ENCODE measurements around the gene TTC3.
"Not testable (repeated sequence)": the region's sequence is repeated elsewhere in the genome, so short reads cannot be mapped to it uniquely, and the experiment has no call there.

The TTC3 gene

GRCh38 chr21:37049741-37050140 lies 23.3 kb upstream of the TTC3 start:
- not testable (repeated sequence) for H3K27ac Mint-ChIP-seq; H3K9me3 Mint-ChIP-seq; ATAC-seq; H3K36me3 Mint-ChIP-seq; DNase-seq (ENCODE audit: low spot score in 2 of 2); H3K4me1 Mint-ChIP-seq; H3K4me3 Mint-ChIP-seq

DNA sequence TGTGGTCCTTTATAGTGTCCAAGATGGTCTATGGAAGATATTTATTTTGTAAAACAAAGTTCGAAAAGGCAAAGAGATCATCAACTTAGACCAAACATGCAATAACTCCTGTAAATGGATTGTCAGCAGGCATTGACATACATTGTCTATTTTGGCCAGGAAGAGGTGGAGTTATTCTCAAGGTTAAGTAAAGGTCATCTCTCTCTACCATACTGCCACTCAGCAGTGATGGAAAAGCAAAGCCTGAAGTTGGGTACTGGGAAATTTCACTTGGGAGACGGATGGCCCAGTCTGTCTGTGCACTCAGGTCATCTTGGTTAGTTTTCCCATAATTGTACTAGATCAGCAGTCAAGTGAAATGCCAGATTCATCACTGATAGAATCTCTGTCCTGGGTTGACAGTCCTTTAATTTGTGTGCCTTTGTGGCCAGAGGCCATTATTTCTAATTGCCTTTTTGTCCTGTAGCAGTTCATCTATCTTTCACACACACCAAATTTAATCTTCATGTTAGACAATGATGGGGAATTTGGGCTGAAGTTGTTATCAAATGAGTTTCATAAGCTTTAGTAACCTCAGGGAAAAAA lies 17.7 kb upstream of the TTC3 start:
- no peak for ATAC-seq
- H3K4me3 Mint-ChIP-seq, result no peak overlapping the region
- H3K36me3 Mint-ChIP-seq, result no peaks in the 10 kb centered on the region
- H3K9me3 Mint-ChIP-seq, result no peaks in the 10 kb centered on the region
- H3K27ac Mint-ChIP-seq, result no peak overlapping the region
- no peak for DNase-seq (ENCODE audit: low spot score in 2 of 2)
- peaks cover 5% of the 10 kb centered on the region for H3K4me1 Mint-ChIP-seq

GRCh38 chr21:37057614-37058013 lies 15.4 kb upstream of the TTC3 start:
- H3K36me3 Mint-ChIP-seq, result no peaks in the 10 kb centered on the region
- no peak overlapping the region for H3K27ac Mint-ChIP-seq
- no peak overlapping the region for H3K4me3 Mint-ChIP-seq
- H3K4me1 Mint-ChIP-seq, result peaks cover 6% of the 10 kb centered on the region
- DNase-seq (ENCODE audit: low spot score in 2 of 2) (no peak), ATAC-seq (no peak)
- no peaks in the 10 kb centered on the region for H3K9me3 Mint-ChIP-seq

DNA sequence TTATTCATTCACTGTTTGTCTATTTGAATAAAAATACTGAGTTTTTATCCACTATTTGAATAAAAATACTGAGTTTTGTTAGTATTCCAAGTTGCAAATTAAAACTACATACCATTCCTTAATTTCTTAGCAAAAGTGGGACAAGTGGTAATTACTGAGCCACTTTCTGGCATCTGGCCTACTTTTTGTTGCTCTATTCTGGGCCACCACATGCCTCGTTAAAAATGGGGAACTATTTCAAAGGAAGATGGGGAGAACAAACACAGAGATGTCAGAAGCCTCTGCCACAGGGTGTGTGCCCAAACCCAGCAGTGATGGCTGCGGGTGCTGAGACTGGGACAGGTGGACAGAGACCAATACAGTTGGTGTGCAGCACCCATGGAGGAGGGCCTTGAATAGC lies 14.8 kb upstream of the TTC3 start:
- no peak for DNase-seq (ENCODE audit: low spot score in 2 of 2)

DNA sequence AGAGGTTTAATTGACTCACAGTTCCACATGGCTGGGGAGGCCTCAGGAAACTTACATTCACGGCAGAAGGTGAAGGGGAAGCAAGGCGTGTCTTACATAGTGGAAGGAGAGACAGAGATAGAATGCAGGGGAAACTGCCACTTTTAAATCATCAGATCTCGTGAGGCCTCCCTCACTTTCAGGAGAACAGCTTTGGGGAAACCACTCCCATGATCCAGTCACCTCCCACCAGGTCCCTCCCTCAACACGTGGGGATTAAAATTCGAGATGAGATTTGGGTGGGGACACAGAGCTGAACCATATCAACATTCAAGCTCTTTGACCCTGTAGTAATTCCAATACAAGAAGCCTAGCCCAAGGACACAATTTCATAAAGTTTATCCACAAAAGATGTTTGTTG lies 13.9 kb upstream of the TTC3 start:
- ATAC-seq (no peak), DNase-seq (ENCODE audit: low spot score in 2 of 2) (no peak)
- Mint-ChIP-seq H3K9me3 (no peaks in the 10 kb centered on the region), H3K36me3 (no peaks in the 10 kb centered on the region), H3K4me1 (peaks cover 6% of the 10 kb centered on the region), H3K27ac (no peak overlapping the region), H3K4me3 (no peak overlapping the region)

More for the DNA sequence above, 14.8 kb upstream of the TTC3 start:
- Mint-ChIP-seq H3K4me3 (no peak overlapping the region), H3K36me3 (no peaks in the 10 kb centered on the region), H3K27ac (no peak overlapping the region), H3K4me1 (peaks cover 6% of the 10 kb centered on the region), H3K9me3 (no peaks in the 10 kb centered on the region)
- no peak for ATAC-seq

DNA sequence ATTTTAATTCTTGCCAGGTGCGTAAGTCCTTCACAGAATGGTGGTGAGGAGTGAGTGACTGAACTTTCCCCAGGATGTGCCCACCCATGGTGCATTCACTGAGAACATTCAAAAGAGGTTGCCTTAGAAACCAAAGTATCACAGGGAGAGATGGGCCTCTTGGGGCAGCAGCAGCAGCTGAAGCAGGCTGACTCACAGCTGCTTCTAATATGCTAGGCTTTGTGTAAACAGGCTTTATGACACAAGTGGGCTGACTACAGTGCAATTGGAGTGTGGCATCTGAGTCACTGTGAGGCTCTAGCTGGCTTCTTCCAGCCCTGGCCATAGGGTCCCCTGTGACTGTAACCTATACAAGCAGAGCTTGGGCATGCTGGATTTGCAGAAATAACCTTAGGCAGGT lies 12.8 kb upstream of the TTC3 start:
- H3K9me3 Mint-ChIP-seq, result no peaks in the 10 kb centered on the region
- peaks cover 4% of the 10 kb centered on the region for H3K36me3 Mint-ChIP-seq
- H3K4me3 Mint-ChIP-seq, result no peak overlapping the region
- no peak overlapping the region for H3K27ac Mint-ChIP-seq
- ATAC-seq, result peak; percentile 100
- DNase-seq (ENCODE audit: low spot score in 2 of 2), result no peak
- H3K4me1 Mint-ChIP-seq, result peaks cover 6% of the 10 kb centered on the region

- H3K27ac Mint-ChIP-seq, result no peak overlapping the region
Measured at GRCh38 chr21:37061926-37062592, 11.0 kb upstream of the TTC3 start.

DNA sequence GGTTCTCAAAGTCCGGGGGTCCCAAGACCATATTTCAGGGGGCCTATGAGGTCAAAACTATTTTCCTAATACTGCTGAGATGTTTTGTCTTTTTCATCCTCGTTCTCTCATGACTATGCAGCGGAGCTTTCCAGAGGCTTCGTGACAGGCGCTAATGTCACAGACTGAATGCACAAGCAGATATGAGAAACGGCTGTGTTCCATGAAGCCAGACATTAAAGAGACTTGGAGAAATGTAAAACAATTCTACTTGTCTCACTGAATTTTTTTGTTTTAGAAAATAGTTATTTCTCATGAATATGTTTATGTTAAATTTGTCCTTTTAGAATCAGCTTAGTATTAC lies 10.5 kb upstream of the TTC3 start:
- no peaks in the 10 kb centered on the region for H3K9me3 Mint-ChIP-seq
- peaks cover 25% of the 10 kb centered on the region for H3K36me3 Mint-ChIP-seq
- no peak overlapping the region for H3K4me3 Mint-ChIP-seq
- no peak overlapping the region for H3K27ac Mint-ChIP-seq
- DNase-seq (ENCODE audit: low spot score in 2 of 2) (no peak), ATAC-seq (no peak)
- H3K4me1 Mint-ChIP-seq, result peaks cover 6% of the 10 kb centered on the region

More at GRCh38 chr21:37061926-37062592, 11.0 kb upstream of the TTC3 start:
- no peak overlapping the region for H3K4me3 Mint-ChIP-seq
- H3K9me3 Mint-ChIP-seq, result no peaks in the 10 kb centered on the region
- ATAC-seq (no peak), DNase-seq (ENCODE audit: low spot score in 2 of 2) (no peak)
- peaks cover 6% of the 10 kb centered on the region for H3K4me1 Mint-ChIP-seq
- peaks cover 20% of the 10 kb centered on the region for H3K36me3 Mint-ChIP-seq

DNA sequence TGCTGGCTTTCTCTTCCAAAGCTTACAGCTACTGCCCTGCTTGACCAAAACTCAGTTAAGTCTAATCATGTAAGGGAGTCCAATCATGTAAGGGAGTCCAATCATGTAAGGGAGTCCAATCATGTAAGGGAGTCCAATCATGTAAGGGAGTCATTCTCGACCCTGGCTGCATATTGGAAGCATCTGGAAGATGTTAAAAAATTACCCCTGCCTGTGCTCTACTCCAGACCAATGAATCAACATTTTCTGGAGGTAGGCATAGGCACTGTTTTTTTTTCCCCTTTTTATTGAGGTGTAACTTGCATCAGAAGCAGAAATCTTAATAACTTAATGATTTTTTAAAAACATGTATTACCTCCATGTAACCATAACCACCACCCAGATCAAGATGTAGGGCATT lies 9.6 kb upstream of the TTC3 start:
- DNase-seq (ENCODE audit: low spot score in 2 of 2), result no peak
- peaks cover 6% of the 10 kb centered on the region for H3K4me1 Mint-ChIP-seq
- no peaks in the 10 kb centered on the region for H3K9me3 Mint-ChIP-seq
- no peak overlapping the region for H3K27ac Mint-ChIP-seq
- ATAC-seq, result no peak
- peaks cover 33% of the 10 kb centered on the region for H3K36me3 Mint-ChIP-seq
- H3K4me3 Mint-ChIP-seq, result no peak overlapping the region

DNA sequence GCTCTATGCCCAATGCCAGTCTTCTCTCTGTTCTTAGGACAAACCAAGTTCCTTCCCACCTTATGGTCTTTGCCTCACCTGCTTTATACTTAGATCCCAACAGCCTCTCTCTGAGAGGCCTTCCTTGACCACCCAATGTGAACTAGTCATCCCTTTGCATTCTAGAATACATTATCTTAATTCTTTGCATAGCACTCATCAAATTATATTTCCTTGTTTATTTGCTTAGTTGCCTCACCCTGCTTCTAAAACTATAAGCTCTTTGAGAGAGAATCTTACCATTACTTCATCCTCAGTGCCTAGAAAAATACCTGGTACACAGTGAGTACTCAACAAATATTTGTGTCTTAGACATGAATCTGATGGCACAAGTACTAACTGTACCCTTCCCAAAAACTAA lies 8.2 kb upstream of the TTC3 start:
- Mint-ChIP-seq H3K9me3 (no peaks in the 10 kb centered on the region), H3K27ac (peak overlapping the region; percentile 5), H3K4me3 (no peak overlapping the region), H3K36me3 (peaks cover 46% of the 10 kb centered on the region), H3K4me1 (peaks cover 8% of the 10 kb centered on the region)
- DNase-seq (ENCODE audit: low spot score in 2 of 2), result no peak
- no peak for ATAC-seq

DNA sequence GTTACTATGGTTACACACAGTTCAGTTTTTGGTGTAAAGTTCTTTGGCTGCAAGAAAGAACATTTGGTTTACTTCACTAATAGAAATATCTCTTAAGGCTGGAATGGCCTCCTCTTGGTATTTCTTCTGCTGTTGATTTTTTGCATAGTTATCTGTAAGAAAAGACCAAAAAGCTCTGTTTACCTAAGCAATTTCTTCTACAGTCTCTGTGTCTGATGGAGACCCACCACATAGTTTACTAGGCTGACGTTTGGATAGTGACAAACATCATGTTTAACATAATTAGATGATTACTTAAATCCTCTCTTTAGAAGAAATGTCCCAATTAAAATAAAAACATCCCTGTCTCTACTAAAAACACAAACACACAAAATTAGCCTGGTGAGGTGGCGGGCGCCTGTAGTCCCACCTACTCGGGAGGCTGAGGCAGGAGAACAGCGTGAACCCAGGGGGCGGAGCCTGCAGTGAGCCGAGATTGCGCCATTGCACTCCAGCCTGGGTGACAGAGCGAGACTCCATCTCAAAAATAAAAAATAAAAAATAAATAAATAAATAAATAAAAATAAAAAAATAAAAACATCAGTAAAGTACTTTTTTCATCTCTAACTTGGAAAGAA lies 7.4 kb upstream of the TTC3 start:
- Mint-ChIP-seq H3K4me3 (no peak overlapping the region), H3K36me3 (peaks cover 54% of the 10 kb centered on the region), H3K27ac (no peak overlapping the region), H3K4me1 (peaks cover 10% of the 10 kb centered on the region), H3K9me3 (no peaks in the 10 kb centered on the region)
- DNase-seq (ENCODE audit: low spot score in 2 of 2) (no peak), ATAC-seq (no peak)

GRCh38 chr21:37071561-37072273 lies 1.3 kb upstream of the TTC3 start:
- Mint-ChIP-seq H3K4me1 (peaks cover 41% of the 10 kb centered on the region), H3K4me3 (peak overlapping the region; percentile 95), H3K27ac (peak overlapping the region; percentile 95), H3K9me3 (no peaks in the 10 kb centered on the region), H3K36me3 (peaks cover 69% of the 10 kb centered on the region)
- DNase-seq (ENCODE audit: low spot score in 2 of 2), result peak in 1 of 2 donors; percentile 61
- ATAC-seq, result no peak

- Mint-ChIP-seq H3K27ac (peak overlapping the region; percentile 95), H3K4me1 (peaks cover 42% of the 10 kb centered on the region), H3K4me3 (peak overlapping the region; percentile 95), H3K36me3 (peaks cover 62% of the 10 kb centered on the region), H3K9me3 (no peaks in the 10 kb centered on the region)
- ATAC-seq, result peak; percentile 77
- no peak for DNase-seq (ENCODE audit: low spot score in 2 of 2)
Measured at GRCh38 chr21:37072274-37072987, 623 bp upstream of the TTC3 start.

GRCh38 chr21:37073417-37074196 lies 553 bp downstream of the TTC3 start:
- Mint-ChIP-seq H3K36me3 (peaks cover 50% of the 10 kb centered on the region), H3K9me3 (no peaks in the 10 kb centered on the region), H3K4me1 (peaks cover 51% of the 10 kb centered on the region), H3K27ac (peak overlapping the region; percentile 95), H3K4me3 (peak overlapping the region; percentile 95)
- ATAC-seq (peak; percentile 63), DNase-seq (ENCODE audit: low spot score in 2 of 2) (peak; percentile 52 to 88)

DNA sequence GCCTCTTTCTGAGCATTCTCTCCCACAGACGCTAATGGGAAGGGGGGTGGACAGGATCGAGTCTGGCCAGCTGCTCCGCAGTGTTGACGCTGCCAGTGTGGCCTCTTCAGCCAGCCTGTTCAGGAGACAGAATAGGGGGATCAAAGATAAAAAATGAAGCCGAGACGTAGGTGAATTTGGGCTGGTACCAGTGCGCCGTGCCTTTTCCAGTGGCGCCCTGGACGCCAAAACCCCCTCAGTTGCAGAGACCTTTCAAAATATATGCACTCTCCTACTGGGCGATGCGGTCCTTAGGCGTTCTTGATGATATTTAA lies 1.1 kb downstream of the TTC3 start:
- Mint-ChIP-seq H3K36me3 (peaks cover 44% of the 10 kb centered on the region), H3K9me3 (no peaks in the 10 kb centered on the region), H3K27ac (peak overlapping the region; percentile 95), H3K4me3 (peak overlapping the region; percentile 95), H3K4me1 (peaks cover 55% of the 10 kb centered on the region)
- ATAC-seq (no peak), DNase-seq (ENCODE audit: low spot score in 2 of 2) (no peak)

All from stimulated activated effector memory CD8-positive, alpha-beta T cell treated with anti-CD3 and anti-CD28 coated beads, Interleukin-12 subunit alpha, Interleukin-12 subunit beta, amount 100 ng/mL, for 72 hours (primary cell).